GM12878 (cell line): ENCODE results near the gene SPATA3. TPM values are rescaled to one million over a fixed set of nuclear protein-coding genes. Genes with fewer than 3 reads are reported as not detected.

ENCODE experiments used
- ATAC-seq: fragments of 200-7000 bp; cut with Tn5 transposase; 3 replicates; pipeline ENCODE4 v1.9.1; 2020; ENCODE audit warnings: mild to moderate bottlenecking, moderate library complexity
- BruUV-seq: library from RNA; stranded (reverse); fragments of 400-500 nt; replicated peaks from 2 replicates; lab custom pipeline; 2021; lab: Mats Ljungman, UMichigan
- CTCF ChIA-PET: fragments of 300-600 bp; sonication (Branson Sonifier 250); formaldehyde crosslinking; extraction: SDS; loops from one replicate; lab custom pipeline; 2021; ENCODE audit warnings: inconsistent platforms; lab: Yijun Ruan, JAX
- POLR2A ChIA-PET: fragments of 350-600 bp; formaldehyde crosslinking; extraction: SDS; loops from one replicate; lab custom pipeline; 2021; ENCODE audit warnings: inconsistent platforms; lab: Charles Lee
- RAD21 ChIA-PET: fragments of 300-600 bp; sonication (Branson Sonifier 250); formaldehyde crosslinking; loops from one replicate; lab custom pipeline; 2023; ENCODE audit warnings: antibody characterized with exemption; ENCODE audit not compliant: unreplicated experiment; lab: Charles Lee
- SMC1A ChIA-PET: fragments of 300-600 bp; sonication (Branson Sonifier 250); formaldehyde crosslinking; loops from one replicate; lab custom pipeline; 2023; ENCODE audit not compliant: unreplicated experiment, uncharacterized antibody; lab: Charles Lee
- DNase-seq: peaks from one replicate; pipeline ENCODE4 v3.0.0-alpha.2; 2011; ENCODE audit warnings: low read depth, low spot score
- FAIRE-seq: peaks from 3 replicates; lab custom pipeline; 2011; peaks lifted over from hg19 to GRCh38; lab: Jason Lieb, UNC
- H2AFZ ChIP-seq: 2 replicates; pipeline ENCODE4 v1.6.0; 2011; ENCODE audit warnings: low read depth, low read length, control low read depth; ENCODE audit not compliant: control insufficient read depth
- H3K27ac ChIP-seq: 2 replicates; pipeline ENCODE4 v1.5.1; 2011; ENCODE audit warnings: control low read depth; ENCODE audit not compliant: control insufficient read depth, insufficient read depth
- H3K27me3 ChIP-seq, 2 experiments: replicated peaks in 1 of 2; 2 replicates each; pipeline versions ENCODE4 v1.6.0 to v1.6.1; 2011; ENCODE audit warnings: low read length in 1 of 2; ENCODE audit not compliant: control insufficient read depth in 2 of 2, insufficient read depth in 2 of 2
- H3K36me3 ChIP-seq, 2 experiments: 2 replicates each; pipeline ENCODE4 v1.5.1; 2011; ENCODE audit warnings: low read length in 1 of 2; ENCODE audit not compliant: control insufficient read depth in 2 of 2, insufficient read depth in 2 of 2
- H3K4me1 ChIP-seq: 2 replicates; pipeline ENCODE4 v1.6.1; 2011; ENCODE audit warnings: mild to moderate bottlenecking, low read length, moderate library complexity, mixed read lengths; ENCODE audit not compliant: control insufficient read depth, insufficient read depth
- H3K4me2 ChIP-seq: 2 replicates; pipeline ENCODE4 v1.6.0; 2011; ENCODE audit warnings: control low read depth; ENCODE audit not compliant: control insufficient read depth, insufficient read depth
- H3K4me3 ChIP-seq: fragments of 200-600 bp; sonication (generic); 2 replicates; pipeline ENCODE4 v1.5.1; 2016
- H3K79me2 ChIP-seq: 2 replicates; pipeline ENCODE4 v1.6.0; 2011; ENCODE audit warnings: low read length; ENCODE audit not compliant: control insufficient read depth, insufficient read depth
- H3K9ac ChIP-seq: 2 replicates; pipeline ENCODE4 v1.8.0; 2011; ENCODE audit warnings: low read length, control low read depth, mixed read lengths; ENCODE audit not compliant: control insufficient read depth, insufficient read depth
- H3K9me3 ChIP-seq: replicated peaks from 3 replicates; pipeline ENCODE4 v1.5.1; 2011; ENCODE audit warnings: mild to moderate bottlenecking, low read length; ENCODE audit not compliant: control insufficient read depth, insufficient read depth
- H4K20me1 ChIP-seq: 2 replicates; pipeline ENCODE4 v1.6.0; 2011; ENCODE audit not compliant: control insufficient read depth, insufficient read depth
- MEF2A ChIP-seq: IDR thresholded peaks from 2 replicates; pipeline ENCODE4 v1.6.1; 2011; ENCODE audit warnings: low read depth, mild to moderate bottlenecking, low read length, moderate library complexity; ENCODE audit not compliant: insufficient read depth
- PAX5 ChIP-seq: IDR thresholded peaks from 2 replicates; pipeline ENCODE4 v1.6.1; 2011; ENCODE audit warnings: low read depth, low read length, borderline replicate concordance
- PAX8 ChIP-seq: fragments of 450-650 bp; IDR thresholded peaks from 2 replicates; pipeline ENCODE4 v1.6.1; 2017; ENCODE audit warnings: mild to moderate bottlenecking, moderate library complexity
- POLR2AphosphoS2 ChIP-seq: IDR thresholded peaks from 2 replicates; pipeline ENCODE4 v1.6.1; 2011; ENCODE audit warnings: low read depth, mild to moderate bottlenecking, low read length, improper control_type of control experiment, moderate library complexity
- POU2F2 ChIP-seq: IDR thresholded peaks from 3 replicates; pipeline ENCODE4 v1.6.1; 2011; ENCODE audit warnings: low read depth, mild to moderate bottlenecking, low read length, borderline replicate concordance
- SREBF1 ChIP-seq: IDR thresholded peaks from 2 replicates; pipeline ENCODE4 v1.6.1; 2012; ENCODE audit warnings: mild to moderate bottlenecking, low read length
- SRF ChIP-seq, 2 experiments: IDR thresholded peaks; 2 replicates each; pipeline ENCODE4 v1.6.1; 2011; ENCODE audit warnings: low read depth in 2 of 2, low read length in 2 of 2, mild to moderate bottlenecking in 1 of 2, moderate library complexity in 1 of 2
- TCF3 ChIP-seq: IDR thresholded peaks from 2 replicates; pipeline ENCODE4 v1.6.1; 2012; ENCODE audit warnings: low read depth, mild to moderate bottlenecking, low read length, borderline replicate concordance; ENCODE audit not compliant: insufficient read depth
- TCF7 ChIP-seq: IDR thresholded peaks from 2 replicates; pipeline ENCODE4 v1.6.1; 2014; ENCODE audit warnings: antibody characterized with exemption, borderline replicate concordance
- WRNIP1 ChIP-seq: IDR thresholded peaks from 2 replicates; pipeline ENCODE4 v1.6.1; 2011; ENCODE audit warnings: low read depth, low read length, improper control_type of control experiment, borderline replicate concordance
- ZNF24 ChIP-seq: fragments of 450-650 bp; IDR thresholded peaks from 2 replicates; pipeline ENCODE4 v1.6.1; 2017; ENCODE audit warnings: antibody characterized with exemption, mild to moderate bottlenecking
- WGBS: methylation state at CpG from one replicate; pipeline ENCODE4 v1.1.6; 2016; ENCODE audit warnings: low lambda C conversion rate; ENCODE audit not compliant: insufficient replicate concordance, insufficient coverage; ENCODE audit errors: missing lambda C conversion rate; 5-methylcytosine and 5-hydroxymethylcytosine counted together
- in situ Hi-C: fragments of 300-500 bp; cut with MboI; formaldehyde crosslinking; loops from 9 replicates; pipeline ENCODE4 v1.14.3; 2018; ENCODE audit warnings: mixed read lengths
- intact Hi-C: fragments of 100-400 bp; cut with micrococcal nuclease; formaldehyde crosslinking; loops from one replicate; pipeline ENCODE4 v1.14.2; 2022; ENCODE audit not compliant: unreplicated experiment
- polyA plus RNA-seq, 11 experiments: library from polyadenylated mRNA; depleted of rRNA in 4 of 11; unstranded in 6 of 11; stranded (reverse) in 5 of 11; fragments of >200 nt; fragmentation: Nextera tagmentation in 4 of 11; fragmentation: Illumina TruSeq in 1 of 11; extraction: Ambion mirVana in 4 of 11; extraction: Trizol in 1 of 11; gene quantifications; 1 replicate in 1 of 11; 2 replicates in 10 of 11; pipeline versions ENCODE4 v1.2.1 to v1.2.3, GENCODE V29; 2011 to 2016; ENCODE audit warnings: inconsistent platforms in 2 of 11, missing spikeins in 2 of 11, low read depth in 1 of 11
- total RNA-seq, 4 experiments: library from RNA; depleted of rRNA in 3 of 4; stranded (reverse); fragments of >200 nt in 3 of 4; fragmentation: Illumina TruSeq in 1 of 4; extraction: Trizol in 1 of 4; gene quantifications; 2 replicates each; pipeline versions ENCODE4 v1.2.1 to v1.2.3, GENCODE V29; 2013 to 2021
- TF ChIP-seq, protein P1 (sequence below): IDR thresholded peaks from 2 replicates; pipeline ENCODE4 v1.6.1; 2012; ENCODE audit warnings: improper control_type of control experiment, low read depth, low read length; ENCODE audit not compliant: insufficient replicate concordance

The SPATA3 gene
- total and polyA plus RNA-seq, 10 of the 15 experiments (the other 5 are each of a cell fraction or from before 2014, with no cell fraction given): not detected

DNA sequence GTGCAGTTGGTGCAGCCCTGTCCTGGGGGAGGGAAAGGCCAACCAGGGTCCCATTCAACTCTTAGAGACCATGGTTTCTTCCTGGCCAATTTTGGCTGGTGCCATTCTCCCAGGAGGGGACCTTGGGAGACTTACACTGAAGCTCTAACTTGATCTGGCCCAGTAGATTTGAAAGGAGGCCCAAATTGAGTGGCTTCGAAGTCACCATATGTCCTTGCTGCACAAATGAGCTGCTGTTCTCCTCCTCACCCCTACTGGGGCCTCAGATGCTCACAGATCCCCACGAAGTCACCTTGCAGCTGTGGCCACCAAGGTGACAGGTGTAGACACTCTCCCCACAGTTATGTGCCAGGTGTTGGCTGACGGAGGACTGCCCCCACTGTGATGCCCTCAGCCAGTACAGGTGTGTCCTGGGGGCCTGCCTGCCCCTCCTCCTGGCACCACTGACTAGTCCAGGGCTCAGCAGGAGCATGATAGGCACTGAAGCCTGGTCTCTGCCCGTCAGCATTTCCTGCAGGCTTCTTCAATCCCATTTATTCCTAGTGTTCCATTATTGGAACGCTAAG, 36.7 kb downstream of the SPATA3 start:
- peaks cover 5 to 7% of the 10 kb centered on the region in 2 experiments for H3K27me3 ChIP-seq
- H3K9me3 ChIP-seq: no peaks in the 10 kb centered on the region
- H3K9ac ChIP-seq: no peak overlapping the region
- intact Hi-C loops (no loop called here), in situ Hi-C loops (no loop called here)
- no peak for TF ChIP-seq PAX5
- TF ChIP-seq SREBF1: no peak
- no peak for TF ChIP-seq TCF3
- no peak for TF ChIP-seq POLR2AphosphoS2
- no peak for TF ChIP-seq POU2F2
- TF ChIP-seq, protein P1, sequence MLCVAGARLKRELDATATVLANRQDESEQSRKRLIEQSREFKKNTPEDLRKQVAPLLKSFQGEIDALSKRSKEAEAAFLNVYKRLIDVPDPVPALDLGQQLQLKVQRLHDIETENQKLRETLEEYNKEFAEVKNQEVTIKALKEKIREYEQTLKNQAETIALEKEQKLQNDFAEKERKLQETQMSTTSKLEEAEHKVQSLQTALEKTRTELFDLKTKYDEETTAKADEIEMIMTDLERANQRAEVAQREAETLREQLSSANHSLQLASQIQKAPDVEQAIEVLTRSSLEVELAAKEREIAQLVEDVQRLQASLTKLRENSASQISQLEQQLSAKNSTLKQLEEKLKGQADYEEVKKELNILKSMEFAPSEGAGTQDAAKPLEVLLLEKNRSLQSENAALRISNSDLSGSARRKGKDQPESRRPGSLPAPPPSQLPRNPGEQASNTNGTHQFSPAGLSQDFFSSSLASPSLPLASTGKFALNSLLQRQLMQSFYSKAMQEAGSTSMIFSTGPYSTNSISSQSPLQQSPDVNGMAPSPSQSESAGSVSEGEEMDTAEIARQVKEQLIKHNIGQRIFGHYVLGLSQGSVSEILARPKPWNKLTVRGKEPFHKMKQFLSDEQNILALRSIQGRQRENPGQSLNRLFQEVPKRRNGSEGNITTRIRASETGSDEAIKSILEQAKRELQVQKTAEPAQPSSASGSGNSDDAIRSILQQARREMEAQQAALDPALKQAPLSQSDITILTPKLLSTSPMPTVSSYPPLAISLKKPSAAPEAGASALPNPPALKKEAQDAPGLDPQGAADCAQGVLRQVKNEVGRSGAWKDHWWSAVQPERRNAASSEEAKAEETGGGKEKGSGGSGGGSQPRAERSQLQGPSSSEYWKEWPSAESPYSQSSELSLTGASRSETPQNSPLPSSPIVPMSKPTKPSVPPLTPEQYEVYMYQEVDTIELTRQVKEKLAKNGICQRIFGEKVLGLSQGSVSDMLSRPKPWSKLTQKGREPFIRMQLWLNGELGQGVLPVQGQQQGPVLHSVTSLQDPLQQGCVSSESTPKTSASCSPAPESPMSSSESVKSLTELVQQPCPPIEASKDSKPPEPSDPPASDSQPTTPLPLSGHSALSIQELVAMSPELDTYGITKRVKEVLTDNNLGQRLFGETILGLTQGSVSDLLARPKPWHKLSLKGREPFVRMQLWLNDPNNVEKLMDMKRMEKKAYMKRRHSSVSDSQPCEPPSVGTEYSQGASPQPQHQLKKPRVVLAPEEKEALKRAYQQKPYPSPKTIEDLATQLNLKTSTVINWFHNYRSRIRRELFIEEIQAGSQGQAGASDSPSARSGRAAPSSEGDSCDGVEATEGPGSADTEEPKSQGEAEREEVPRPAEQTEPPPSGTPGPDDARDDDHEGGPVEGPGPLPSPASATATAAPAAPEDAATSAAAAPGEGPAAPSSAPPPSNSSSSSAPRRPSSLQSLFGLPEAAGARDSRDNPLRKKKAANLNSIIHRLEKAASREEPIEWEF: no peak
- TF ChIP-seq WRNIP1: no peak
- TF ChIP-seq PAX8: no peak
- TF ChIP-seq TCF7: no peak
- no peak for TF ChIP-seq MEF2A
- TF ChIP-seq ZNF24: no peak
- no peak for TF ChIP-seq SRF (IDR thresholded peaks at IDR 0.05; ENCODE audit: low read depth in 2 of 2, low read length in 2 of 2)
- DNase-seq: no peak
- BruUV-seq: no TSS peak
- no peak overlapping the region for H3K27ac ChIP-seq
- SMC1A ChIA-PET: no interaction called here
- no peak for FAIRE-seq
- ATAC-seq: no peak
- 33% methylated on average over 5 of the region's 5 CpGs for WGBS
- RAD21 ChIA-PET: interaction anchor here (1.5 kb wide), 1 partner anchor 20 kb away, joined by 3 read pairs; no protein-coding TSS in a partner anchor
- no peaks in the 10 kb centered on the region for H4K20me1 ChIP-seq
- no peaks in the 10 kb centered on the region for H3K79me2 ChIP-seq
- H3K4me2 ChIP-seq: no peak overlapping the region
- no peaks in the 10 kb centered on the region for H3K36me3 ChIP-seq
- no peak overlapping the region for H3K4me3 ChIP-seq
- H3K4me1 ChIP-seq: peaks cover 3% of the 10 kb centered on the region; the same call in 1 of the 2 replicates
- CTCF ChIA-PET: interaction anchor here (0.7 to 3.0 kb wide), 5 partner anchors 17 to 185 kb away, joined by 3 to 16 read pairs (median 4); no protein-coding TSS in a partner anchor
- POLR2A ChIA-PET: no interaction called here
- no peak overlapping the region for H2AFZ ChIP-seq
